Esophagus muscularis mucosa (tissue), 4 donors: ENCODE measurements around the gene VSIG10. TPM values are rescaled to one million over a fixed set of nuclear protein-coding genes. Genes with fewer than 3 reads are reported as not detected.

ENCODE experiments used
- DNase-seq: peaks from one replicate; pipeline ENCODE4 v3.0.0-alpha.2; 2017; ENCODE audit errors: extremely low spot score
- H3K27ac ChIP-seq, 4 donors: fragments of 200-600 bp; sonication (generic); replicated peaks in 1 of 4; 1 replicate in 3 of 4; 2 replicates in 1 of 4; pipeline ENCODE4 v1.5.1; 2016 to 2019; ENCODE audit warnings: mild to moderate bottlenecking in 1 of 4
- H3K27me3 ChIP-seq, 4 donors: fragments of 200-600 bp; sonication (generic); one replicate each; pipeline versions ENCODE4 v1.5.1 to v1.6.0; 2016 to 2019
- H3K36me3 ChIP-seq, 4 donors: fragments of 200-600 bp; sonication (generic); one replicate each; pipeline ENCODE4 v1.5.1; 2016 to 2019
- H3K4me1 ChIP-seq, 4 donors: fragments of 200-600 bp; sonication (generic); one replicate each; pipeline ENCODE4 v1.5.1; 2016 to 2019
- H3K4me3 ChIP-seq, 4 donors: fragments of 200-600 bp; sonication (generic); 1 replicate in 2 of 4; 2 replicates in 2 of 4; pipeline ENCODE4 v1.5.1; 2016 to 2019; ENCODE audit warnings: mild to moderate bottlenecking in 4 of 4, moderate library complexity in 1 of 4
- H3K9me3 ChIP-seq, 4 donors: fragments of 200-600 bp; sonication (generic); 1 replicate in 3 of 4; 2 replicates in 1 of 4; pipeline ENCODE4 v1.5.1; 2016 to 2019
- EP300 ChIP-seq: sonication (generic); formaldehyde crosslinking; IDR thresholded peaks from one replicate; pipeline ENCODE4 v1.6.1; 2017; ENCODE audit warnings: antibody characterized with exemption
- POLR2A ChIP-seq: fragments of 450-650 bp; IDR thresholded peaks from one replicate; pipeline ENCODE4 v1.6.1; 2017; ENCODE audit warnings: antibody characterized with exemption, moderate library complexity, mild to moderate bottlenecking, low read depth
- POLR2AphosphoS5 ChIP-seq, 2 donors: sonication (generic); formaldehyde crosslinking; IDR thresholded peaks; one replicate each; pipeline ENCODE4 v1.6.1; 2017; ENCODE audit warnings: antibody characterized with exemption in 2 of 2
- WGBS: methylation state at CpG from one replicate; pipeline ENCODE4 v1.1.5; 2018; 5-methylcytosine and 5-hydroxymethylcytosine counted together
- intact Hi-C: fragments of 100-400 bp; cut with DNase I; formaldehyde crosslinking; loops from one replicate; pipeline ENCODE4 v1.15.1; 2023
- total RNA-seq, 4 donors: library from RNA; depleted of rRNA; stranded (reverse); fragments of >200 nt; gene quantifications; one replicate each; pipeline versions ENCODE4 v1.1.0 to v1.2.1, GENCODE V29; 2016
- TF ChIP-seq, protein P1 (sequence below), 3 experiments: fragments of 200-600 bp in 2 of 3; fragments of 450-650 bp in 1 of 3; sonication (generic) in 2 of 3; IDR thresholded peaks; one replicate each; pipeline ENCODE4 v1.5.1; 2017 to 2019; ENCODE audit warnings: antibody characterized with exemption in 3 of 3, mild to moderate bottlenecking in 2 of 3, moderate library complexity in 1 of 3

Gene VSIG10
- total RNA-seq, 4 donors from 2014 or later = 14.1 to 71.7 (median 22.0) TPM

DNA sequence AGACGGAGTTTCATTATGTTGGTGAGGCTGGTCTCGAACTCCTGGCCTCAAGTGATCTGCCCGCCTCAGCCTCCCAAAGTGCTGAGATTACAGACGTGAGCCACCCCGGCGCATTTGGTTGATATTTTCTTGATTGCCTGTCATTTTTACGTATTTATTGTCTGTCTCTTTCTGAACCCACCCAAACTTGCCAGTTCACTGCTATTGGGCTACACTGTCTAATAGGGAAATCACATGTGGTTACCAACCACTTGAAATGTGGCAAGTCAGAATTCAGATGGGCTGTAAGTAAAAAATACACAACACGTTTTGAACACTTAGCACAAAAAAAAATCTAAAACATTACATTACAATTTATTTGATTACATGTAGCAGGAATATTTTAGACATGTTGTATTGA lies 44.9 kb downstream of the VSIG10 start:
- intact Hi-C loops = no loop called here
- Histone ChIP-seq H3K27ac (peak overlapping the region; percentile 96 to 97 (median 96)), H3K4me1 (peaks cover 42 to 72% (median 54%) of the 10 kb centered on the region in 4 donors), H3K4me3 (peak overlapping the region in 1 of 4 donors; percentile 85), H3K27me3 (no peaks in the 10 kb centered on the region), H3K36me3 (no peaks in the 10 kb centered on the region), H3K9me3 (no peaks in the 10 kb centered on the region)
- TF ChIP-seq POLR2A = no peak
- TF ChIP-seq POLR2AphosphoS5 (IDR thresholded peaks at IDR 0.05) = no peak
- TF ChIP-seq, protein P1, sequence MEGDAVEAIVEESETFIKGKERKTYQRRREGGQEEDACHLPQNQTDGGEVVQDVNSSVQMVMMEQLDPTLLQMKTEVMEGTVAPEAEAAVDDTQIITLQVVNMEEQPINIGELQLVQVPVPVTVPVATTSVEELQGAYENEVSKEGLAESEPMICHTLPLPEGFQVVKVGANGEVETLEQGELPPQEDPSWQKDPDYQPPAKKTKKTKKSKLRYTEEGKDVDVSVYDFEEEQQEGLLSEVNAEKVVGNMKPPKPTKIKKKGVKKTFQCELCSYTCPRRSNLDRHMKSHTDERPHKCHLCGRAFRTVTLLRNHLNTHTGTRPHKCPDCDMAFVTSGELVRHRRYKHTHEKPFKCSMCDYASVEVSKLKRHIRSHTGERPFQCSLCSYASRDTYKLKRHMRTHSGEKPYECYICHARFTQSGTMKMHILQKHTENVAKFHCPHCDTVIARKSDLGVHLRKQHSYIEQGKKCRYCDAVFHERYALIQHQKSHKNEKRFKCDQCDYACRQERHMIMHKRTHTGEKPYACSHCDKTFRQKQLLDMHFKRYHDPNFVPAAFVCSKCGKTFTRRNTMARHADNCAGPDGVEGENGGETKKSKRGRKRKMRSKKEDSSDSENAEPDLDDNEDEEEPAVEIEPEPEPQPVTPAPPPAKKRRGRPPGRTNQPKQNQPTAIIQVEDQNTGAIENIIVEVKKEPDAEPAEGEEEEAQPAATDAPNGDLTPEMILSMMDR (IDR thresholded peaks at IDR 0.05) = no peak
- TF ChIP-seq EP300 = no peak
- 87% methylated on average over 8 of the region's 8 CpGs for WGBS
- no peak for DNase-seq

DNA sequence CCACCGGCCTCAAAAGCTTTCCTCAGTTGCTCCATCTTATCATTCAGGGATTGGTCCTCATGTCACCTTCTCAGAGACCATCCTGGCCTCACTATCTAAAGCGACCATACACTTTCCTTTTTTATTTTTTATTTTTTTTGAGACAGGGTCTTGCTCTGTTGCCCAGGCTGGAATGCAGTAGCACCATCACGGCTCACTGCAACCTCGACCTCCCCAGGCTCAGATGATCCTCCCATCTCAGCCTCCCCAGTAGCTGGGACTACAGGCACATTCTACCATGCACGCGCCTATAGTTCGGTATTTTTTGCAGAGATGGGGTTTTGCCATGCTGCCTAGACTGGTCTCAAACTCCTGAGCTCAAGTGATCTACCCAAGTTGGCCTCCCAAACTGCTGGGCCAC lies 45.6 kb downstream of the VSIG10 start:
- DNase-seq = no peak
- intact Hi-C loops = no loop called here
- 89% methylated on average over 7 of the region's 7 CpGs for WGBS
- Histone ChIP-seq H3K4me1 (peaks cover 48 to 72% (median 54%) of the 10 kb centered on the region in 4 donors), H3K4me3 (no peak overlapping the region), H3K27ac (no peak overlapping the region), H3K9me3 (no peaks in the 10 kb centered on the region), H3K36me3 (no peaks in the 10 kb centered on the region), H3K27me3 (no peaks in the 10 kb centered on the region)
- TF ChIP-seq EP300 (no peak), POLR2A (no peak), POLR2AphosphoS5 (IDR thresholded peaks at IDR 0.05) (no peak)
- TF ChIP-seq, protein P1 (IDR thresholded peaks at IDR 0.05) = no peak

DNA sequence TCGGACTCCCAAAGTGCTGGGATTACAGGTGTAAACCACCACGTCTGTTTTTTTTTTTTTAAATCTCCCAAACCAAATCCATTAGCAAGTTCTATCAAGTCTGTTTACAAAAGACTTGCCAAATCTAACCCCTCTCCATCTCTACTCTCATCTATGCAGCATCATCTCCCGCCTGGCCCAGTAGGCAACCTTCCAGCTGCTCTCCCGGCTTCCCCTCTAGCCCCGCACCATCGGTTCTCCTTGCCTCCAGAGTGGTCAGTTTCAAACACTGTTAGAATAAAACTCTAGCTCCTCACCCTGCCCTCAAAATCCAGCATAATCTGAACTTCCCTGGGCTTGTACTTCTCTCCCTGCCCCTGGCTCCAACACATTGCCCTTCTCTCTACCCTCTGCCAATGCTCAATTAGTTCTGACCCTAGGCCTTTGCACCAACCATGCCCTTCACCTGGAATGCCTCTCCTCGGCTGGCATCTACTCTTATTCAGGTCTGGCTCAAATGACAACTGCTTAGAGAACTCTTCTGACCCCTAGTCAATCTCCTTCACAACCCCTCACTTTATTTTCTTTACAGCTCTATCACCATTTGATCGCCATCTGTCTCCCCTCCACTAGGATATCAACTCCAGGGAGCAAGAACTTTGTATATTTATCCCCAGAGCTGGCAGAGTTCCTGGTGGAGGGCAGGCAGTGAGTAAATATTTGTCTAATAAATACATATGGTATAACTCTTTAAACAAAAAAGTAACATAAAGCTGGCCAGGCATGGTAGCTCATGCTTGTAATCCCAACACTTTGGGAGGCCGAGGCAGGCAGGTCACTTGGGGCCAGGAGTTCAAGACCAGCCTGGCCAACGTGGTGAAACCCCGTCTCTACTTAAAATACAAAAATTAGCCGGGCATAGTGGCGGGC lies 47.7 kb downstream of the VSIG10 start:
- H3K27ac ChIP-seq = peak overlapping the region; percentile 14 to 24 (median 14)
- H3K4me1 ChIP-seq = peaks cover 58 to 75% (median 60%) of the 10 kb centered on the region in 4 donors

DNA sequence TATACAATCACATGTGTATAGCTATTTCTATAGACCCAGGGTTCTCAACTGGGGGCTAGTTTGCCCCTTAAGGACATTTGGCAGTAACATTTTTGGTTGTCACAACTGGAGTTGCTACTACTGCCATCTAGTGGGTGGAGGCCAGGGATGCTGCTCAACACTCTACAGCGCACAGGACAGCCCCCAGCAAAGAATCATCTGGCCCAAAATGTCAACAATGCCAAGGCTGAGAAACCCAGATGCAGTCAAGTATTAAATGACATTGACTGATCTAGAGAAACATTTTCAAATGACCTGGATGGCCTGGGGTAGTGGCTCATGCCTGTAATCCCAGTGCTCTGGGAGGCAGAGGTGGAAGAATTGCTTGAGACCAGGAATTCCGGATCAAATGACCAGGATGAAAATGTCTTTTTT lies 48.7 kb downstream of the VSIG10 start:
- H3K4me3 ChIP-seq = no peak overlapping the region
- 80% methylated on average over 1 of the region's 2 CpGs for WGBS
- peak overlapping the region in 3 of 4 donors; percentile 20 to 24 (median 24) for H3K27ac ChIP-seq
- H3K4me1 ChIP-seq = peaks cover 58 to 72% (median 60%) of the 10 kb centered on the region in 4 donors
- H3K27me3 ChIP-seq = no peaks in the 10 kb centered on the region
- TF ChIP-seq POLR2A = no peak
- TF ChIP-seq, protein P1 (IDR thresholded peaks at IDR 0.05) = peak; percentile 29 to 67 (median 32)
- H3K36me3 ChIP-seq = peaks cover 8 to 21% (median 14%) of the 10 kb centered on the region in 4 donors
- intact Hi-C loops = no loop called here
- DNase-seq = no peak
- H3K9me3 ChIP-seq = no peaks in the 10 kb centered on the region

More for the DNA sequence above, 47.7 kb downstream of the VSIG10 start:
- H3K36me3 ChIP-seq = peaks cover 0 to 11% (median 8%) of the 10 kb centered on the region in 4 donors
- WGBS = 71% methylated on average over 13 of the region's 13 CpGs
- DNase-seq = no peak
- TF ChIP-seq POLR2A (no peak), EP300 (no peak), POLR2AphosphoS5 (IDR thresholded peaks at IDR 0.05) (no peak)
- TF ChIP-seq, protein P1 (IDR thresholded peaks at IDR 0.05) = no peak
- no peaks in the 10 kb centered on the region for H3K27me3 ChIP-seq
- no peaks in the 10 kb centered on the region for H3K9me3 ChIP-seq
- H3K4me3 ChIP-seq = no peak overlapping the region
- intact Hi-C loops = no loop called here
